ENCODE measurements around the gene RIOX2. TPM values are rescaled to one million over a fixed set of nuclear protein-coding genes. Genes with fewer than 3 reads are reported as not detected.

RIOX2 gene
- total RNA-seq, 2 donors from 2014 or later, result 22.1 to 32.3 TPM

GRCh38 chr3:97968376-97968775 is 3.9 kb downstream of the RIOX2 start:
- peaks cover 42% of the 10 kb centered on the region for H3K4me1 ChIP-seq
- ATAC-seq, result no peak

GRCh38 chr3:97967966-97968365 is 4.3 kb downstream of the RIOX2 start:
- ATAC-seq, result no peak
- WGBS, 2 donors, result 85 to 92% methylated on average over 8 of the region's 8 CpGs
- Histone ChIP-seq H3K4me3 (no peak overlapping the region), H3K27me3 (no peaks in the 10 kb centered on the region), H3K27ac (no peak overlapping the region), H3K9me3 (no peaks in the 10 kb centered on the region), H3K36me3 (replicated peaks in 1 of 2; ENCODE audit: insufficient read depth in 1 of 2, low read depth in 2 of 2) (peaks cover 0 to 5% of the 10 kb centered on the region in 2 donors), H3K4me1 (peaks cover 44% of the 10 kb centered on the region)
- TF ChIP-seq CTCF (IDR thresholded peaks at IDR 0.05) (no peak), POLR2A (IDR thresholded peaks at IDR 0.05) (no peak)
- intact Hi-C loops (cut with DNase I), result no loop called here
- peak in 1 of 4 donors; percentile 22 for DNase-seq

More at GRCh38 chr3:97968376-97968775, 3.9 kb downstream of the RIOX2 start:
- intact Hi-C loops (cut with DNase I), result no loop called here
- Histone ChIP-seq H3K27me3 (no peaks in the 10 kb centered on the region), H3K36me3 (replicated peaks in 1 of 2; ENCODE audit: insufficient read depth in 1 of 2, low read depth in 2 of 2) (peaks cover 0 to 5% of the 10 kb centered on the region in 2 donors), H3K27ac (no peak overlapping the region), H3K4me3 (no peak overlapping the region), H3K9me3 (no peaks in the 10 kb centered on the region)
- 88 to 92% methylated on average over 1 of the region's 1 CpG for whole genome bisulfite sequencing, 2 donors
- TF ChIP-seq CTCF (IDR thresholded peaks at IDR 0.05), result no peak
- no peak for TF ChIP-seq POLR2A (IDR thresholded peaks at IDR 0.05)
- DNase-seq, result no peak

GRCh38 chr3:97960993-97961766 is 11.1 kb downstream of the RIOX2 start:
- peaks cover 0 to 4% of the 10 kb centered on the region in 2 donors for H3K36me3 ChIP-seq (replicated peaks in 1 of 2; ENCODE audit: insufficient read depth in 1 of 2, low read depth in 2 of 2)
- no peak for DNase-seq
- no peaks in the 10 kb centered on the region for H3K9me3 ChIP-seq
- intact Hi-C loops (cut with DNase I), result no loop called here
- no peak overlapping the region for H3K4me3 ChIP-seq
- no peak for TF ChIP-seq POLR2A (IDR thresholded peaks at IDR 0.05)
- no peak for TF ChIP-seq CTCF (IDR thresholded peaks at IDR 0.05)
- H3K27me3 ChIP-seq, result no peaks in the 10 kb centered on the region
- H3K27ac ChIP-seq, result peak overlapping the region in 2 of 4 donors; percentile 24 to 49
- H3K4me1 ChIP-seq, result peaks cover 27% of the 10 kb centered on the region
- WGBS, 2 donors, result 49 to 55% methylated on average over 8 of the region's 8 CpGs
- ATAC-seq, result peak; percentile 63

GRCh38 chr3:97960551-97960950 is 11.7 kb downstream of the RIOX2 start:
- no peak for DNase-seq
- no peaks in the 10 kb centered on the region for H3K27me3 ChIP-seq
- 79 to 83% methylated on average over 5 of the region's 5 CpGs for WGBS, 2 donors
- TF ChIP-seq POLR2A (IDR thresholded peaks at IDR 0.05) (no peak), CTCF (IDR thresholded peaks at IDR 0.05) (no peak)
- peaks cover 0 to 4% of the 10 kb centered on the region in 2 donors for H3K36me3 ChIP-seq (replicated peaks in 1 of 2; ENCODE audit: insufficient read depth in 1 of 2, low read depth in 2 of 2)
- peaks cover 27% of the 10 kb centered on the region for H3K4me1 ChIP-seq
- no peak for ATAC-seq
- H3K4me3 ChIP-seq, result no peak overlapping the region
- intact Hi-C loops (cut with DNase I), result no loop called here
- H3K27ac ChIP-seq, result peak overlapping the region in 1 of 4 donors; percentile 49
- H3K9me3 ChIP-seq, result no peaks in the 10 kb centered on the region

- Histone ChIP-seq H3K36me3 (replicated peaks in 1 of 2; ENCODE audit: insufficient read depth in 1 of 2, low read depth in 2 of 2) (peaks cover 0 to 4% of the 10 kb centered on the region in 2 donors), H3K9me3 (no peaks in the 10 kb centered on the region), H3K4me1 (peaks cover 27% of the 10 kb centered on the region), H3K27ac (no peak overlapping the region), H3K4me3 (no peak overlapping the region), H3K27me3 (no peaks in the 10 kb centered on the region)
- WGBS, 2 donors, result 93 to 96% methylated on average over 5 of the region's 5 CpGs
- TF ChIP-seq CTCF (IDR thresholded peaks at IDR 0.05) (no peak), POLR2A (IDR thresholded peaks at IDR 0.05) (no peak)
- no peak for DNase-seq
- no peak for ATAC-seq
- intact Hi-C loops (cut with DNase I), result no loop called here
Measured at GRCh38 chr3:97959872-97960271, 12.4 kb downstream of the RIOX2 start.
